IPS-NIHi7 (cell line): ENCODE measurements around the gene TGIF2.
A peak's percentile ranks its signal among the peaks of the same experiment; 100 is the strongest.
"Not testable (repeated sequence)": the region's sequence is repeated elsewhere in the genome, so short reads cannot be mapped to it uniquely, and the experiment has no call there.

ENCODE experiments used
- DNase-seq: peaks from one replicate; pipeline ENCODE4 v3.0.0; 2012; ENCODE audit warnings: mixed read lengths; ENCODE audit errors: extremely low spot score

The TGIF2 gene

DNA sequence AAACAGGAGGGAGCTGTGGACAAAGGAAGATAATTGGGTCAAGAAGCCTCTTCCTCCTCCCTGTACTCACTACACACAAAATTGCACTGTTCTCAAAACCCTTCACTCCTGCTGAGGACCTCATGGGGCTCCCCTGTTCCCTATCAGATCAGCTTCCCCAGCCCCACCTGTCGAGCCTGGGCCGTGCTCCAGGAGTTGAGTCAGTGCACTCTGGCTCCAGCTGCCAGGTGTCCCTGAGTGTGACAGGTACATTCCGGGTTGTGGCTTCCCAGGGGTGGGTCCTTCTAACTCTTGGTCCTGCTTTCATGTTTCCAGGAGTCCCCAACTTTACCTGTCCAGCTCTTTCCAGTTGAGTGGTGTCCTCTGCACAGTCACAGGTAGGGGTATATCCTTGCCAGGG lies 40.6 kb downstream of the TGIF2 start:
- DNase-seq = no peak

DNA sequence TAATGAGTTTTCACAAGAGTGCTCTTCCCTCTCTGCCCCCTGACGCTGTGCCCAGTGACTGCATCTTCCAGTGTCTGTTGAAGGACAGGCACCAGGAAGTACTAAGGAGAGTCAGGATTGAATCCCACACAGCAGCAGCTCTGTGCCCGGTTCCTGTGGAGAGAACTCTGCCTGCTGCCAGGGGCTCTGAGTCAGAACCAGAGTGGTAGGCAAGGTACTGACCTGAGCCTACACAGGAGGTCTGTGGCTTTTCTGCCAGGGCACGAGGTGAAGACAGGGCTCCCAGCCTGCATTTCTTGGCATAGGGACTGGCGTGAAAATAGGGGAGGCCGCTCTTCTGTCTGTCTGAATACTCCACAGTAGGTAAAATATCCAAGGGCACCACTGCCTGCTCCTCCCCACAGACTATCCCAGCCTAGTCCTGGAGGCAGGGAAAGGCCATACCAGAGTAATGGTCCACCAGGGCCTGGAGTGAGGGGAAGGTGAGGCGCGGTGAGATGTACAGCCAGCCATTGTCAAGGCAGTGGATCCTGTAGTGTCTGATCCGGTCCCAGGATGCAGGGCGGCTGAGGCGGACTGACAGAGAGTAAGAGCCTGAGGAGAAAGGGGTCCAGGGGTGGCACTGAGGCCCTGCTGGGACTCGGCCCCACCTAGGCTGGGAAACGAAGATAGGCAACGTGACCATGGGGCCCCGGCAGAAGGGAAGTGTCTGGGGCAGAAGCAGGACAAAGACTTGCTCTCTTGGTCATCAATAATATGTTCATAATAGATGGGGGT lies 41.6 kb downstream of the TGIF2 start:
- no peak for DNase-seq

DNA sequence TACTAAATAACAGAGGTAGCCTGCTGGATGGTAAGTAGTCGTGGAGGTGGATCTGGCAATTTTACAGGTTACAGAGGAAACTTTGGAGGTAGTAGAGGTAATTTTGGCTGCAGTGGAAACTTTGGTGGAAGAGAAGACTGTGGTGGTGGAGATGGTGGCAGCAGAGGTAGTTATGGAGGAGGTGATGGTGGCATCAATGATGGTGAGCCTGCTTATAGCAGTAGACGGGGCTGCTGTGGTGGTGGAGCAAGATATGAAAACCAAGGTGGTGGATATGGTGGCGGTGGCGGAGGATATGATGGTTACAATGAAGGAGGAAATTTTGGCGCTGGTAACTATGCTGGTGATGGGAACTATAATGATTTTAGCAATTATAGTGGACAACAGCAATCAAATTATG lies 47.5 kb downstream of the TGIF2 start:
- DNase-seq = no peak

DNA sequence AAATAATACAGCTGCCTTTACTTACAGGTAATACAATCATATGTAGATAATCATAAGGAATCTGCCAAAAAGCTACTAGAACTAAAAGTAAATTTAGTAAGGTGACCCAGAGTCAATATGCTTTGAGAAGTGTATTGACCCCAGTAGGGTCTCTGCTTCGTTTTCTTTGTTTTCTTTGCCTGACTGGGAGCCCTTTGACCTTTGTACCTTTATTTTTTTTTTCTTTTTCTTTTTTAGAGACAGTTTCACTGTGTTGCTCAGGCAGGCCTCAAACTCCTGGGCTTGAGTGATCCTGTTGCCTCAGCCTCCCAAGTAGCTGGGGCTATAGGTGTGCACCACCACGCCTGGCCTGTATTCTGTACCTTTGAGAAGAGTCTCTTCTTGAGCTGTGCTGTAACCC lies 50.0 kb downstream of the TGIF2 start:
- DNase-seq = no peak

DNA sequence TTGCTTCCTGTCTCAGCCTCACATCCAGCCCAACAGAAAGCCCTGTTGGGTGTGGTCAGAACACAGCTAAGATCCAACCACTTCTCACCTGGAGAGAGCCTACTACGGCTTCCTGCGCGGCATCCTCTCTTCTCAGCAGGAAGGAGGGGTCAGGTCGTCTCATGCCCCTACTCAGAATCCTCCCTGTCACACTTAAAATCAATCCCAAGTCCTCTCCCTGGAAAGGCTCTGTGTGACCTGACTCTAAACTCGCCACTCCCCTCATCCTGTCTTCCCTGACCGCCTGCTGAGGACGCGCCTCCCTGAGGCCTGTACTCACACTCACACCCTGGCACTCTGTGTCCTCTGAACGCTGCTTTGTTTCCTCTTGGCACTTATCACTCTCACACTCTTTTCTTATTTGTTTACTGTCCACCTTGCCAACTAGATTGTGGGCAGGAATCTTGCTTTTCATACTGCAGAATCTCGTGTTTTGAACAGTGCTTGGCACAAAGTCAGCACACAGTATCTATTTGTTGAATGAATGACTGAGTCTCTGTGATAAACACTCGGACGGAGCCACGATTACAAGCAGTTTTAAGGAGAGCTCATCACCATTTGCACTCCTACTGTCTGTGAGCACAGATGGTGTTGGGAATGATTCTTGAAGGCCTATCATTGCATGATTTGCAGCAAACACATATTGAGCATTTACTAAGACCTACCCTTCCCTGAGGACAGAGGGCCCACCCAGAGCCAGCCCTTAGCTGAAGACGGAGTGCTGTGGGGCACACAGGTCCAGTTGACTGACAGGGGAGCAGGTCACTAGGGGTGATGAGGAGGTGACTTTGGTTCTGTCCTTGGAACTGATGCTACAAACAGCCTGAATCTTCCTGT lies 50.9 kb downstream of the TGIF2 start:
- DNase-seq = peak; percentile 30

DNA sequence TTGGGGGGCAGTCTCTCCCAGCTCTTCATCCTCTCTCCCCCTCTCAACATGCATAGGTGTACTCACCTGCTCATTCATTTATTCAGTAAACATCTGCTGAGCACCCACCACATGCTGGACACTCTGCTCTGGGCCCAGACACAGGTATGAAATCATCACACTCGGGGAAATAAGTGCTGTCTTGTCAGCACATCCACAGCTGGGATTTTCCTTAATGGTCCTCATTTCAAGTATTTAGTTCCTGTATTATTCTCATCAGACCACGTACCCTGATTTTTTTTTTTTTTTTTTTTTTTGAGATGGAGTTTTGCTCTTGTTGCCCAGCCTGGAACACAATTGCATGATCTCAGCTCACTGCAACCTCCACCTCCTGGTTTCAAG lies 51.5 kb downstream of the TGIF2 start:
- no peak for DNase-seq

DNA sequence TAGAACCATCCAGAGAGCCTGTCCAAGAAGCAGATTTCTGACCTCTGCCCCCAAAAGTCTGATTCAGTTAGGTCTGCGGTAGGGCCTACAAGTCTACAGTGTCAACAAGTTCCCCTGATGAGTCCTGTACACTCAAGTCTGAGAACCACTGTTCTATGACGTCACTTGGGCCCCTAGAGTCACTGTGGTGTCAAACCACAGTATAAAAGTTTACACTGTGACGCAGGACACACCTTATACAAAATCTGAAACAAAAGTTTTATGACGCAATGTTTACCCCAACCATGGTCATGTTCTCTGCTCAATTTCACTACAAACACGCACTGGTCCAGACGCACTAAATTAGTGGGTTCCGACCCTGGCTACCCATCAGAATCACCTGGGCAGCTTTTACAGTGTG lies 54.7 kb downstream of the TGIF2 start:
- DNase-seq = no peak

DNA sequence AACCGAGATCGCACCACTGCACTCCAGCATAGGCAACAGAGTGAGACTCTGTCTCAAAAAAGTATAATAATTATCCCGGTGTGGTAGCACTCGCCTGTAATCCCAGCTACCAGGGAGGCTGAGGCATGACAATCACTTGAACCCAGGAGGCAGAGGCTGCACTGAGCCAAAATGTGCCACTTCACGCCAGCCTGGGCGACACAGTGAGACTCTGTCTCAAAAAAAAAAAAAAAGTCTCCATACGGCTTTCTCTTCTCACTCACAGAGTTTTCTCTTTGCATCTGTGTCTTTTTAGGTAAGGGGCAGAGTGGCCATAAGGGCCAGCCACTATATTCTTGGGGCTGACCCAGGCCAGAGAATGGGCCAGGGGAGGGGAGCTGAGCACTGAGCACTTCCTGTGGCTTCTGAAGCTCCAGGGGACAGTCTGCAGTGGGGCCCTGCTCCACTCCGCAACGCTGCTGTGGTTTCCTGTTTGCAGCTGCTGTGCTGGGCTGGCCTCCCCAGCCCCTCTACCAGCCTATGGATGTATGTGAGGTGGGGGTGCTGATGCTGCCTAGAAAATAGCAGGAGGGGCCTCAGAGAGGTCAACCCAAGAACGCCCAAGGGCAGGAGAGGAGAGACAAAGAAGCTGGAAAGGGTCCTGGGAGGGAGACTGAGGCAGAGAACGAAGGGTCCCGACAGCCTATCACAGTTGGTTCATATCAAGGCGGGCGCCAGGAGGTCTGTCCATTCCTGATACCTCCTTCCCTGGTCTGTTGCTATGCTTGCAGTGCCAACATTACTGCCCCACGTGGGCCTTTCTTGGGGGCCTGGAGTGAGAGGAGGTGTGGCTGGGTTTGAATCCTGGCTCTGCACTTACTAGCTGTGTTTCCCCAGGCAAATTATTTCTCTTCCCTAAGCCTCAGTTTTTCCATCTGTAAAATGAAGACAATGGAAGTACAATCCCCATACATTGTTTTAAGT lies 56.6 kb downstream of the TGIF2 start:
- DNase-seq = no peak

DNA sequence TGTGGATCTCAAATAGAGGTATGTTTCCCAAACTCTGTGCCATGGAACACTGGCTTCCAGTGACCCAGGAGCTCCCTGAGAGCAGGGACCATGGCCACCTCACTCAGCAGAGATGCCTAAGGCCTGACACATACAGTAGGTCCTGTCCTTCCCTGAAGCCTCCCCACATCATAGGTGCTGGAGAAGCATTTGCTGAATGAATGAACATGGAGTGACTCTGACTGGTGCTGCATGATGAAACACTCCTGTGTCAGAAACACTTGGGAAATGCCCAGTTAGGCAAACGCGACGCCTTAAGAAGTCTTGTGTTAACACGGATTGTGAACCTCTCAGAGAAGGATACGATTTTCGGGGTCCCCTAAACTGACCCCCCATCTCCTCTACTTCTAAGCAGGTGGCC lies 58.2 kb downstream of the TGIF2 start:
- no peak for DNase-seq

DNA sequence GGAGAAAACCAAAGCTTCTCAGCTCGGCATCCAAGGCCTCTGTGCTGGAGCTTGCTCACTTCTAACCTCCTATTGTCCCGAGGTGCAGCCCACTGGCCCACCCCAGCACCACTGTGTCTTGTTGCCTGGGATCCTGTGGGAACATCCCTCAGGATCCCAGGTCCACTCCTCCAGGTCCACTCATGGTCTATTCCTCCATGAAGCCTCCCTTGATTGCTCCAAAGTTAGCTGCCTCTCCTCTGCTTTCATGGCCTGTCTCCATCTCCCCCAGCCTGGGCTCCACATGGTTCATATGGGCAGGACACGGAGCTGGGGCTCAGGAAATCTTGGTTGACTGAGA lies 58.7 kb downstream of the TGIF2 start:
- no peak for DNase-seq

DNA sequence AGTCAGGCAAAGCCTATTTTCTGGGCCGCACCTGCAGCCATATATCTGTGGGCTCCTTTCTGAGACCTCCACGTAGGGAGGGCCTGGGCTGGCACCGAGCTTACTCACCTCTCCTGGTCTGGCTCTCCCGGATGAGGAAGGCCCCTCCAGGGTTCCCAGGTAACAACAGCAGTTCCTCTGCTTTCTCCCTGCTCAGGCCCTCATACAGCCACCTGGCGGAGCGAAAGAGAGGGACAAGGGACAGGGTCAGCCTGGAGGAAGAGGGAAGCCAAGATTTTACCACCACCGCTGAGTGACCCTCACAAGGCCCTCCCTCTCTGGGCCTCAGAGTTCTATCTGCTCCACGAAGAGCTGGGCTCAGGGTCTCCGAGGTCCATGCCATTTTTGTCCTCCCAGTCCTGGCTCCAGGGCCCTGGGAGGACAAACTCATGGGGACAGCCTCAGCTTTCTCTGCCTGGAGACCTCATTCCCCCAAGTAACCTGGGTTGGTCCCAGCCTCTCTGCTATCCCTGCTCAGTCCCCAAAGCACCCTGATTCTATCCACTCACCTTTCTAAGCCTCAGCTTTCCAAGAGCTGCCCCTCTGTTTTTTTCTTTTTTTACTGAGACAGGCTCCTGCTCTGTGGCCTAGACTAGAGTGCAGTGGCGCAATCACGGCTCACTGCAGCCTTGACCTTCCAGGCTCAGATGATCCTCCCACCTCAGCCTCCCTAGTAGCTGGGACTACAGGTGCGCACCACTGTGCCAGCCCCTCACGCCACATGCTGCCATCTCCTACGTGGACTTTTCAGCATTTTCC lies 59.3 kb downstream of the TGIF2 start:
- peak; percentile 77 for DNase-seq

DNA sequence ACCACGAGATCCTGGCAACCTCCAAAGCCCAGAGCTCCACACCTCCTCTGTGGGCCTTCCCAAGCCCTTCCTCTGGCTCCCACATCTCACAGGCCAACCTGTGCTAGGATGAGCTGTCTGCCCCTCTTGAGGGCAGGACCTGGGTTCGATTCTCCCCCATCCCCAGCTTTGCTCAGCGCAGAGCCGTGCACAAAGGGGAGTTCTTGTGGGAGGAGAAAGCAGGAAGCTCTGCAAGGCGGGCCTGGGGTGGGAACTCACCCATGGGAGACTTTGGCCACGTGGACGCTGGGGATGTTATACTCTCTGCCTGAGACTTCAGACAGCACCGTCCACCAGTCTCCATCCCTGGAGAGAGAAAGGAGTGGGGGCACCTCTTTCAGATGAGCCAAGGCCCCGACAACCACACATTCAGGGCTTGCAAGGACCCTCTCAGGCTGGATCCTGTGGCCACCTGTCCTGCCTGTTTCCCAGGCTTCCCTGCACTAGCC lies 59.9 kb downstream of the TGIF2 start:
- no peak for DNase-seq

DNA sequence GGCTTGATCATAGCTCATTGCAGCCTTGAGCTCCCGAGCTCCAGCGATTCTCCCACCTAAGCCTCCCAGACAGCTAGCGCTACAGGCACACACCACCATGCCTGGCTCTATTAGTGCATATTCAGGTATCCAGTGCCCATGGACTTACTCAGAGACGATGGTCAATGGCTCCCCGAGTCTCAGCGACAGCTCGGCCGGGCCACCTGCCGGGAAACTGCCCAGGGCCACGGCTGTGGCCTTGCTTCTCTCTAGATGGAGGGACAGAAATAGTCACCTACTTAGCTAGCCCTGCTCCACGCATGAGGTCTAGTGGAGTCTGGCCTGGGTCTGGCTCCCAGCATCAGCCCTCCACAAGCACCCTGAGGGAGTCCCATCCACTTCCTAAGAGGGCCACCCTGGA lies 60.9 kb downstream of the TGIF2 start:
- no peak for DNase-seq

DNA sequence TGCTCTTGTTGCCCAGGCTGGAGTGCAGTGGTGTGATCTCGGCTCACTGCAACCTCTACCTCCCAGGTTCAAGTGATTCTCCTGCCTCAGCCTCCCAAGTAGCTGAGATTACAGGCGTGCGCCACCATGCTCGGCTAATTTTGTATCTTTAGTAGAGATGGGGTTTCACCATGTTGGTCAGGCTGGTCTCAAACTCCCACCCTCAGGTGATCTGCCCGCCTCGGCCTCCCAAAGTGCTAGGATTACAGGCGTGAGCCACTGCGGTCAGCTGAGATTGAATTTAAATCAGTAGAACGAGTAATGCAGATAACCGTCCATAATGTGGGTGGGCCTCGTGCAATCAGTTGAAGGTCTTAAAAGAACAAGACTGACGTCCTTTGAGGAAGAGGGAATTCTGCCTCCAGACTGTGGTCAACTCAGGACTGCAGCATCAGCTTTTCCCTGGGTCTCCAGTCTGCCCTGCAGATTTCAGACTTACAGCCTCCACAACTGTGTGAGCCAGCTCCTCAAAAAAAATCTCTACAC lies 65.5 kb downstream of the TGIF2 start:
- DNase-seq = not testable (repeated sequence)

DNA sequence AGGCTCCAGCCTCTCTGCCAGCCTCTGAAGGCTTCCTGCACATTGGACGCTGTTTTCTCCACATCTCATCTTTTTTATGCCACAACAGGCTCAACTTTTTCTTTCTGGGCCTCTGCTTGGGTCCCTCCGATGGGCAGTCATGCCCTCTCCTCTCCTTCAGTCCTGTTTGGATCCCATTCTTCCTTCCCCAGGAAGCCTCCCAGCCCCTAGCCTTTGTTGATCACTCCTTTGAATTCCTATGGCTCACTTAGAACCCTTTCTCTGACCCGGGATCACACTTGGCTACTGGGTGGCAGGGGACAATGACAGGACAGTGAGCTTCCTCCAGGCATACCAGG lies 68.1 kb downstream of the TGIF2 start:
- DNase-seq = no peak

DNA sequence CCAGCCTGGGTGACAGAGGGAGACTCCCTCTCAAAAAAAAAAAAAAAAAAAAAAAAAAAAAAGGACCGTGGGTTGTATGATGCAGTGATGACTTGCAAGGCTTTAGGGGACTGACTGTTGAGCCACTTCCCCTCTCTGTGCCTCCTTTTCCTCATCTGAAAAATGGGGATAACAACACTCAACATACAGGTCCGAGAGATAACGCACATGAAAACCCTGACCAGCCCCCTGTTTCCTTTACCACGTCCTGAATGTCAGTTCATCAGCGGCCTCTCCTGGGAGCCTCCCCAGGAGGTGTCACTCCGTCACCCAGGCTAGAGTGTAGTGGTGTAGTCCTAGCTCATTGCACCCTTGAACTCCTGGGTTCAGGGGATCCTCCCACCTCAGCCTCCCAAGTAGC lies 68.7 kb downstream of the TGIF2 start:
- no peak for DNase-seq
